Neural progenitor cell (in vitro differentiated cells): ENCODE results near the gene TEP1.

Source experiments
- EZH2 ChIP-seq: fragments of 200-600 bp; sonication (generic); IDR thresholded peaks from 2 replicates; pipeline ENCODE4 v1.6.1; 2017; ENCODE audit warnings: antibody characterized with exemption, mild to moderate bottlenecking, moderate library complexity
- EZH2phosphoT487 ChIP-seq: fragments of 200-600 bp; sonication (generic); IDR thresholded peaks from 2 replicates; pipeline ENCODE4 v1.6.1; 2017; ENCODE audit warnings: antibody characterized with exemption
- TF ChIP-seq, protein P1 (sequence below): fragments of 200-600 bp; sonication (generic); IDR thresholded peaks from 2 replicates; pipeline ENCODE4 v1.5.1; 2017; ENCODE audit warnings: antibody characterized with exemption, mild to moderate bottlenecking

- TF ChIP-seq, protein P1, sequence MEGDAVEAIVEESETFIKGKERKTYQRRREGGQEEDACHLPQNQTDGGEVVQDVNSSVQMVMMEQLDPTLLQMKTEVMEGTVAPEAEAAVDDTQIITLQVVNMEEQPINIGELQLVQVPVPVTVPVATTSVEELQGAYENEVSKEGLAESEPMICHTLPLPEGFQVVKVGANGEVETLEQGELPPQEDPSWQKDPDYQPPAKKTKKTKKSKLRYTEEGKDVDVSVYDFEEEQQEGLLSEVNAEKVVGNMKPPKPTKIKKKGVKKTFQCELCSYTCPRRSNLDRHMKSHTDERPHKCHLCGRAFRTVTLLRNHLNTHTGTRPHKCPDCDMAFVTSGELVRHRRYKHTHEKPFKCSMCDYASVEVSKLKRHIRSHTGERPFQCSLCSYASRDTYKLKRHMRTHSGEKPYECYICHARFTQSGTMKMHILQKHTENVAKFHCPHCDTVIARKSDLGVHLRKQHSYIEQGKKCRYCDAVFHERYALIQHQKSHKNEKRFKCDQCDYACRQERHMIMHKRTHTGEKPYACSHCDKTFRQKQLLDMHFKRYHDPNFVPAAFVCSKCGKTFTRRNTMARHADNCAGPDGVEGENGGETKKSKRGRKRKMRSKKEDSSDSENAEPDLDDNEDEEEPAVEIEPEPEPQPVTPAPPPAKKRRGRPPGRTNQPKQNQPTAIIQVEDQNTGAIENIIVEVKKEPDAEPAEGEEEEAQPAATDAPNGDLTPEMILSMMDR, result no peak
- no peak for TF ChIP-seq EZH2
- TF ChIP-seq EZH2phosphoT487, result no peak
Observed at GRCh38 chr14:20376071-20376588, 37.2 kb downstream of the TEP1 start.
